Endodermal cell (in vitro differentiated cells): ENCODE data around the gene CATSPERB. TPM values are rescaled to one million over a fixed set of nuclear protein-coding genes. Genes with fewer than 3 reads are reported as not detected.
"Not testable (repeated sequence)": the region's sequence is repeated elsewhere in the genome, so short reads cannot be mapped to it uniquely, and the experiment has no call there.

ENCODE experiments used
- DNase-seq: peaks from one replicate; pipeline ENCODE4 v3.0.0-alpha.2; 2017
- H3K27ac ChIP-seq: 2 replicates; pipeline ENCODE4 v1.5.1; 2013; ENCODE audit warnings: mild to moderate bottlenecking, low read depth, low read length, moderate library complexity
- H3K27me3 ChIP-seq: 2 replicates; pipeline ENCODE4 v1.6.1; 2013; ENCODE audit warnings: mild to moderate bottlenecking, low read length, moderate library complexity; ENCODE audit not compliant: insufficient read depth, control insufficient read depth, poor library complexity, severe bottlenecking
- H3K36me3 ChIP-seq: 2 replicates; pipeline ENCODE4 v1.7.0; 2013; ENCODE audit warnings: mild to moderate bottlenecking, low read length, moderate library complexity; ENCODE audit not compliant: control insufficient read depth, insufficient read depth
- H3K4me1 ChIP-seq: one replicate; pipeline ENCODE4 v1.7.0; 2013; ENCODE audit warnings: low read length; ENCODE audit not compliant: control insufficient read depth, insufficient read depth
- H3K4me3 ChIP-seq: 2 replicates; pipeline ENCODE4 v1.5.1; 2013; ENCODE audit warnings: mild to moderate bottlenecking, low read length, moderate library complexity
- H3K9ac ChIP-seq: 2 replicates; pipeline ENCODE4 v1.6.1; 2013; ENCODE audit warnings: mild to moderate bottlenecking, low read length, moderate library complexity; ENCODE audit not compliant: poor library complexity, severe bottlenecking; ENCODE audit errors: extremely low read depth
- H3K9me3 ChIP-seq: 2 replicates; pipeline ENCODE4 v1.6.1; 2013; ENCODE audit warnings: mild to moderate bottlenecking, low read length, moderate library complexity; ENCODE audit not compliant: control insufficient read depth
- H3K27ac Mint-ChIP-seq: 2 replicates; pipeline ENCODE4 v1.8.0; 2020; ENCODE audit warnings: mixed read lengths
- H3K27me3 Mint-ChIP-seq: 2 replicates; pipeline ENCODE4 v1.8.0; 2021; ENCODE audit warnings: mild to moderate bottlenecking, mixed read lengths; ENCODE audit not compliant: insufficient read depth
- H3K36me3 Mint-ChIP-seq: 2 replicates; pipeline ENCODE4 v1.8.0; 2020; ENCODE audit warnings: low read depth, mixed read lengths
- H3K4me1 Mint-ChIP-seq: 2 replicates; pipeline ENCODE4 v1.8.0; 2020; ENCODE audit warnings: mixed read lengths
- H3K4me3 Mint-ChIP-seq: 2 replicates; pipeline ENCODE4 v1.8.0; 2020; ENCODE audit warnings: mild to moderate bottlenecking, moderate library complexity, mixed read lengths
- H3K9me3 Mint-ChIP-seq: 2 replicates; pipeline ENCODE4 v1.8.0; 2020; ENCODE audit warnings: mild to moderate bottlenecking, mixed read lengths
- WGBS, 2 experiments: methylation state at CpG; one replicate each; pipeline versions ENCODE4 v1.1.5 to v1.1.7; 2013; ENCODE audit warnings: missing lambda C conversion rate in 2 of 2, mixed read lengths in 1 of 2; ENCODE audit not compliant: insufficient coverage in 1 of 2, insufficient read length in 1 of 2; 5-methylcytosine and 5-hydroxymethylcytosine counted together
- total RNA-seq, 2 donors: library from RNA; stranded (reverse); fragmentation: NEBNext Ultra II Directional in 1 of 2; extraction: Animal tissue kit (Norgen Biotek cat#: 25700) in 1 of 2; gene quantifications; 2 replicates in 1 of 2; 3 replicates in 1 of 2; pipeline ENCODE4 v1.2.1, GENCODE V29; 2021
- TF ChIP-seq, protein P1 (sequence below): fragments of 200-600 bp; sonication (generic); conservative IDR thresholded peaks from 2 replicates; pipeline ENCODE4 v1.5.0; 2021; ENCODE audit warnings: antibody characterized with exemption, mild to moderate bottlenecking

Gene CATSPERB
- total RNA-seq, 2 donors from 2014 or later = 0.64 TPM; not detected in 1

DNA sequence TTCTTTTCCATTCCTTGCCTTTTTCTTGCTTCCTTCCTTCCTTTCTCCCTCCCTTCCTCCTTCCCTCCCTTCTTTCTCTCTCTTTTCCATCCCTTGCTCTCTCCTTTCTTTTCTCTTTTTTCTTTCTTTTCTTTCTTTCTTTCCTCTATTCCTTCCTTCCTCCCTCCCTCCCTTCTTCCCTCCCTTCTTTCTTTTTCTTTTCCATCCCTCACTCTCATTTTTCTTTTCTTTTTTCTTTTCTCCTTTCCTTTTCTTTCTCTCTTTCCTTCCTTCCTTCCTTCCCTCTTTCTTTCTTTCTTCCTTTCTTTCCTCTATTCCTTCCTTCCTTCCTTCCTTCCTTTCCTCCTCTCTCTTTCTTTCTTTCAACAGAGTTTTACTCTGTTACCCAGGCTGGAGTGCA lies 186.7 kb downstream of the CATSPERB start:
- no peaks in the 10 kb centered on the region for H3K36me3 Mint-ChIP-seq
- Histone ChIP-seq H3K36me3 (no peaks in the 10 kb centered on the region), H3K9me3 (no peaks in the 10 kb centered on the region), H3K4me3 (no peak overlapping the region), H3K27me3 (no peaks in the 10 kb centered on the region), H3K4me1 (no peaks in the 10 kb centered on the region), H3K9ac (no peak overlapping the region), H3K27ac (no peak overlapping the region)
- H3K27me3 Mint-ChIP-seq = peaks cover 12% of the 10 kb centered on the region
- no peak overlapping the region for H3K4me3 Mint-ChIP-seq
- TF ChIP-seq, protein P1, sequence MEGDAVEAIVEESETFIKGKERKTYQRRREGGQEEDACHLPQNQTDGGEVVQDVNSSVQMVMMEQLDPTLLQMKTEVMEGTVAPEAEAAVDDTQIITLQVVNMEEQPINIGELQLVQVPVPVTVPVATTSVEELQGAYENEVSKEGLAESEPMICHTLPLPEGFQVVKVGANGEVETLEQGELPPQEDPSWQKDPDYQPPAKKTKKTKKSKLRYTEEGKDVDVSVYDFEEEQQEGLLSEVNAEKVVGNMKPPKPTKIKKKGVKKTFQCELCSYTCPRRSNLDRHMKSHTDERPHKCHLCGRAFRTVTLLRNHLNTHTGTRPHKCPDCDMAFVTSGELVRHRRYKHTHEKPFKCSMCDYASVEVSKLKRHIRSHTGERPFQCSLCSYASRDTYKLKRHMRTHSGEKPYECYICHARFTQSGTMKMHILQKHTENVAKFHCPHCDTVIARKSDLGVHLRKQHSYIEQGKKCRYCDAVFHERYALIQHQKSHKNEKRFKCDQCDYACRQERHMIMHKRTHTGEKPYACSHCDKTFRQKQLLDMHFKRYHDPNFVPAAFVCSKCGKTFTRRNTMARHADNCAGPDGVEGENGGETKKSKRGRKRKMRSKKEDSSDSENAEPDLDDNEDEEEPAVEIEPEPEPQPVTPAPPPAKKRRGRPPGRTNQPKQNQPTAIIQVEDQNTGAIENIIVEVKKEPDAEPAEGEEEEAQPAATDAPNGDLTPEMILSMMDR = no peak
- DNase-seq = no peak
- no peaks in the 10 kb centered on the region for H3K4me1 Mint-ChIP-seq
- H3K9me3 Mint-ChIP-seq = peaks cover 23% of the 10 kb centered on the region
- no peak overlapping the region for H3K27ac Mint-ChIP-seq

DNA sequence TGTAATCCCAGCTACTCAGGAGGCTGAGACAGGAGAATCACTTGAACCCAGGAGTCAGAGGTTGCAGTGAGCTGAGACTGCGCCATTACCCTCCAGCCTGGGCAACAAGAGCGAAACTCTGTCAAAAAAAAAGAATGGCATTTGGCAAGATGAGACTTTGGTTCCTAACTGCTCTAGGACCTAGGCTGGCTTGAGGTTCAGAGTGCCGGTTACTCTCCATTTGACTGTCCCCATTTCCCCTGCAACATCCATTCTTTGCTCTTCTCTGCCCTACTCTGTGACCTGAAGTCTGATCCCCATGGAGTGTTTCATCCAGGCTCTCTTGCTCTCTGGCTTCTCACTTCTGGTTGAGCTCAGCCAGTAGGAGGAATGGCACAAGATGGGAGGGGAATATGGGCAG lies 195.6 kb downstream of the CATSPERB start:
- no peaks in the 10 kb centered on the region for H3K9me3 ChIP-seq
- Mint-ChIP-seq H3K27ac (no peak overlapping the region), H3K4me3 (no peak overlapping the region), H3K9me3 (peaks cover 26% of the 10 kb centered on the region), H3K27me3 (peaks cover 9% of the 10 kb centered on the region), H3K4me1 (no peaks in the 10 kb centered on the region), H3K36me3 (no peaks in the 10 kb centered on the region)
- H3K4me1 ChIP-seq = no peaks in the 10 kb centered on the region
- no peaks in the 10 kb centered on the region for H3K36me3 ChIP-seq
- WGBS, 2 experiments = 85 to 100% methylated on average over 3 of the region's 3 CpGs
- no peaks in the 10 kb centered on the region for H3K27me3 ChIP-seq
- no peak overlapping the region for H3K27ac ChIP-seq
- no peak overlapping the region for H3K9ac ChIP-seq
- TF ChIP-seq, protein P1 = no peak
- no peak overlapping the region for H3K4me3 ChIP-seq
- DNase-seq = no peak

DNA sequence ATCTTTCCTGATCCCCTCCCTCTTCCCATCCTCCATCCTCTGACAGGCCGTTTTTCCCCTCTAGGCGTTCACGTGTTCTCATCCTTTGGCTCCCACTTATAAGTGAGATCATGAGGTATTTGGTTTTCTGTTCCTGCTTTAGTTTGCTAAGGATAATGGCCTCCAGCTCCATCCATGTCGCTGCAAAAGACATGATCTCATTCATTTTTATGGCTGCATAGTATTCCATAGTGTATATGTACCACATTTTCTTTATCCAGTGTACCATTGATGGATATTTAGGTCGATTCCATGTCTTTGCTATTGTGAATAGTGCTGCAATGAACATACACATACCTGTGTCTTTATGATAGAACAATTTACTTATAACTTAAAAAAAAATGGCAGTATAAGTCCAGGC lies 197.8 kb downstream of the CATSPERB start:
- not testable (repeated sequence) for H3K36me3 ChIP-seq, H3K36me3 Mint-ChIP-seq, H3K27me3 Mint-ChIP-seq, H3K9me3 Mint-ChIP-seq, H3K9me3 ChIP-seq, H3K4me1 ChIP-seq, DNase-seq, H3K9ac ChIP-seq, H3K27ac Mint-ChIP-seq, H3K4me3 ChIP-seq, H3K4me1 Mint-ChIP-seq, H3K27ac ChIP-seq, H3K4me3 Mint-ChIP-seq, H3K27me3 ChIP-seq
- 84% methylated on average over 4 of the region's 5 CpGs; no CpG with 5 or more reads in 1 of the 2 experiments for WGBS, 2 experiments

DNA sequence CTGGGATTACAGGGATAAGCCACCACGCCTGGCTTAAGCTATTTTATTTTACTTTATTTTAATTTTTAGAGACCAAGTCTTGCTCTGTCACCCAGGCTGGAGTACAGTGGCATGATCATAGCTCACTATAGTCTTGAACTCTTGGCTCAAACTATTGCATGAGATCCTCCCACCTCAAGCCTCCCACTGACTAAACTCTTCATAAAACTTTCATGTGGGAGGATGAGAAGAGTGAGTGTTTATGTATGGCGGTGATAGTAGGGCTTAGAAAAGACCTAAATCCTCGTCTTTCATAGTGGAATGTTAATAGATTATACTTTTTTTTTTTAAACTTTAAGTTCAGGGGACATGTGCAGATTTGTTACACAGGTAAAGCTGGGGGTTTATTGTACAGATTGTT lies 198.3 kb downstream of the CATSPERB start:
- WGBS, 2 experiments = 78 to 97% methylated on average over 1 to 3 of the region's 3 CpGs
- Histone ChIP-seq H3K4me3 (no peak overlapping the region), H3K9ac (no peak overlapping the region), H3K4me1 (no peaks in the 10 kb centered on the region), H3K27ac (no peak overlapping the region), H3K36me3 (no peaks in the 10 kb centered on the region), H3K9me3 (no peaks in the 10 kb centered on the region), H3K27me3 (no peaks in the 10 kb centered on the region)
- H3K27me3 Mint-ChIP-seq = peaks cover 5% of the 10 kb centered on the region
- no peaks in the 10 kb centered on the region for H3K4me1 Mint-ChIP-seq
- TF ChIP-seq, protein P1 = no peak
- no peaks in the 10 kb centered on the region for H3K36me3 Mint-ChIP-seq
- H3K27ac Mint-ChIP-seq = no peak overlapping the region
- H3K9me3 Mint-ChIP-seq = peaks cover 4% of the 10 kb centered on the region
- no peak overlapping the region for H3K4me3 Mint-ChIP-seq
- no peak for DNase-seq
